CD8-positive, alpha-beta memory T cell (primary cell): ENCODE results near the gene SHROOM3. TPM values are rescaled to one million over a fixed set of nuclear protein-coding genes. Genes with fewer than 3 reads are reported as not detected.
"Not testable (repeated sequence)": the region's sequence is repeated elsewhere in the genome, so short reads cannot be mapped to it uniquely, and the experiment has no call there.

Source experiments
- CTCF ChIA-PET: fragments of 350-600 bp; sonication (Branson Sonifier 250); formaldehyde crosslinking; loops from one replicate; lab custom pipeline; 2021; ENCODE audit warnings: antibody characterized with exemption; lab: Charles Lee
- POLR2A ChIA-PET: fragments of 350-600 bp; sonication (Branson Sonifier 250); formaldehyde crosslinking; loops from one replicate; lab custom pipeline; 2021; ENCODE audit warnings: antibody characterized with exemption; lab: Charles Lee
- DNase-seq, 5 donors: peaks; one replicate each; pipeline versions ENCODE4 v3.0.0 to v3.0.0-alpha.2; 2020 to 2022; ENCODE audit warnings: mixed read lengths in 1 of 5
- H3K27ac ChIP-seq: one replicate; pipeline ENCODE4 v1.7.0; 2013; ENCODE audit warnings: low read depth, mild to moderate bottlenecking, low read length, moderate library complexity
- H3K27me3 ChIP-seq: 2 replicates; pipeline ENCODE4 v1.7.0; 2013; ENCODE audit warnings: low read length, mild to moderate bottlenecking; ENCODE audit not compliant: insufficient read depth, poor library complexity, severe bottlenecking
- H3K36me3 ChIP-seq: 2 replicates; pipeline ENCODE4 v1.7.0; 2013; ENCODE audit warnings: mild to moderate bottlenecking, low read length, moderate library complexity; ENCODE audit not compliant: insufficient read depth
- H3K4me1 ChIP-seq: 2 replicates; pipeline ENCODE4 v1.7.0; 2013; ENCODE audit warnings: mild to moderate bottlenecking, low read length, moderate library complexity; ENCODE audit not compliant: insufficient read depth
- H3K4me3 ChIP-seq: 2 replicates; pipeline ENCODE4 v1.7.0; 2013; ENCODE audit warnings: mild to moderate bottlenecking, low read length
- H3K9me3 ChIP-seq: 2 replicates; pipeline ENCODE4 v1.7.0; 2013; ENCODE audit warnings: mild to moderate bottlenecking, low read length
- H3K27ac Mint-ChIP-seq, 8 donors: one replicate each; pipeline ENCODE4 v1.8.0; 2020 to 2021; ENCODE audit warnings: mixed read lengths in 8 of 8, mild to moderate bottlenecking in 6 of 8, inconsistent platforms in 3 of 8, moderate library complexity in 3 of 8
- H3K27me3 Mint-ChIP-seq, 2 donors: one replicate each; pipeline ENCODE4 v1.8.0; 2020 to 2021; ENCODE audit warnings: mixed read lengths in 2 of 2, mild to moderate bottlenecking in 1 of 2, moderate library complexity in 1 of 2
- H3K36me3 Mint-ChIP-seq, 3 donors: one replicate each; pipeline ENCODE4 v1.8.0; 2020 to 2021; ENCODE audit warnings: mixed read lengths in 3 of 3, inconsistent platforms in 1 of 3, mild to moderate bottlenecking in 1 of 3
- H3K4me1 Mint-ChIP-seq, 3 donors: one replicate each; pipeline ENCODE4 v1.8.0; 2020 to 2021; ENCODE audit warnings: mixed read lengths in 3 of 3, inconsistent platforms in 1 of 3, mild to moderate bottlenecking in 1 of 3
- H3K4me3 Mint-ChIP-seq, 7 donors: one replicate each; pipeline ENCODE4 v1.8.0; 2020 to 2021; ENCODE audit warnings: mixed read lengths in 7 of 7, mild to moderate bottlenecking in 6 of 7, moderate library complexity in 4 of 7, inconsistent platforms in 2 of 7
- H3K9me3 Mint-ChIP-seq, 5 donors: one replicate each; pipeline ENCODE4 v1.8.0; 2020 to 2022; ENCODE audit warnings: mixed read lengths in 5 of 5, mild to moderate bottlenecking in 3 of 5, moderate library complexity in 2 of 5, inconsistent platforms in 1 of 5
- polyA plus RNA-seq: library from polyadenylated mRNA; unstranded; fragments of 300-500 nt; fragmentation: Illumina TruSeq; gene quantifications from one replicate; pipeline ENCODE4 v1.2.3, GENCODE V29; 2021
- total RNA-seq, 2 experiments: library from RNA; stranded (reverse); gene quantifications; one replicate each; pipeline ENCODE4 v1.2.3, GENCODE V29; 2021

SHROOM3 gene
- total and polyA plus RNA-seq, 3 experiments from 2014 or later = not detected

DNA sequence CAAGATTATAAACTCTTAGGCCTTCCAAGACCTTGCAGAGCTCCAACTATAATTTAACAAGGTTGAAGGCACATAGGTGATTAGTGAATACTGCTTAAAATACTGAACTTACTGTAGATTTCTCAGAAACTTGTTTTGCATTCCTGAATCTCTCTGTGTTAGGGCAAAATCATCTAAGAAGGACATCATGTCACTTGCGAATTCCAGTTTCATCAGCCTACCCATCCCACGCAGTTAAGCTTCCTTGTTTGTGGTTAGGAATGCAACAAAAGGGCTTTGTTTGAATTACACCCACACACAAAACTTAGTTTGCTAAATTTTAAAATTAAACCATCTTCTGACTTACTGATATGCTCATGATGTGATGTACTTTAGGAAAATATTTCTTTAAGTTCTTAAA, 288.9 kb downstream of the SHROOM3 start:
- POLR2A ChIA-PET = no interaction called here
- no peaks in the 10 kb centered on the region for H3K4me1 ChIP-seq
- no peaks in the 10 kb centered on the region for H3K36me3 ChIP-seq
- H3K9me3 ChIP-seq = no peaks in the 10 kb centered on the region
- no peak overlapping the region for H3K4me3 ChIP-seq
- Mint-ChIP-seq H3K9me3 (peaks cover 0 to 4% (median 0%) of the 10 kb centered on the region in 5 donors), H3K4me1 (no peaks in the 10 kb centered on the region), H3K36me3 (no peaks in the 10 kb centered on the region), H3K27ac (no peak overlapping the region), H3K4me3 (no peak overlapping the region), H3K27me3 (peaks cover 22 to 29% of the 10 kb centered on the region in 2 donors)
- no peak overlapping the region for H3K27ac ChIP-seq
- DNase-seq = no peak
- H3K27me3 ChIP-seq = peaks cover 6% of the 10 kb centered on the region
- CTCF ChIA-PET = no interaction called here

DNA sequence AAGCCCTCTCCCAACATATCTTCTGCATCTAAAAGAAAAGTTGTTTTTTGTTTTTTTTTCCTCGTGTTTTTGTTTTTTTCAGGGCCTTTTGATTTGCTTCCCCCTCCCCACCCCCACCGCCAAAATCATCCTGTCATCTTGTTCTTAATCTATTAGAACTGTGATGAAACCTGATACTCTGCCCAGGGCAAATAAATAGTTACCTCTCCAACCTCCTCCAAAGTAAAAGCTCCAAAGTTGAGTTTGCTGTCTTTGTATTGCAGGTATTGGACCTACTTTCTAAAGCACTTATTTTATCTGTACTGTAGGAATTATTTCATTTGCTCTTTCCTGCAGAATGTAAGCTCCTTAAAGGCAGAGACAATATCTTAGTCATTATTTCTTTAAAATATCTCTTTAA, 290.0 kb downstream of the SHROOM3 start:
- POLR2A ChIA-PET = no interaction called here
- no peak overlapping the region for H3K4me3 Mint-ChIP-seq
- Histone ChIP-seq H3K36me3 (no peaks in the 10 kb centered on the region), H3K27me3 (peaks cover 6% of the 10 kb centered on the region), H3K4me1 (no peaks in the 10 kb centered on the region), H3K27ac (no peak overlapping the region), H3K4me3 (no peak overlapping the region), H3K9me3 (no peaks in the 10 kb centered on the region)
- peaks cover 21 to 29% of the 10 kb centered on the region in 2 donors for H3K27me3 Mint-ChIP-seq
- peaks cover 0 to 4% (median 0%) of the 10 kb centered on the region in 5 donors for H3K9me3 Mint-ChIP-seq
- no peak overlapping the region for H3K27ac Mint-ChIP-seq
- CTCF ChIA-PET = no interaction called here
- no peaks in the 10 kb centered on the region for H3K4me1 Mint-ChIP-seq
- DNase-seq = no peak
- no peaks in the 10 kb centered on the region for H3K36me3 Mint-ChIP-seq

DNA sequence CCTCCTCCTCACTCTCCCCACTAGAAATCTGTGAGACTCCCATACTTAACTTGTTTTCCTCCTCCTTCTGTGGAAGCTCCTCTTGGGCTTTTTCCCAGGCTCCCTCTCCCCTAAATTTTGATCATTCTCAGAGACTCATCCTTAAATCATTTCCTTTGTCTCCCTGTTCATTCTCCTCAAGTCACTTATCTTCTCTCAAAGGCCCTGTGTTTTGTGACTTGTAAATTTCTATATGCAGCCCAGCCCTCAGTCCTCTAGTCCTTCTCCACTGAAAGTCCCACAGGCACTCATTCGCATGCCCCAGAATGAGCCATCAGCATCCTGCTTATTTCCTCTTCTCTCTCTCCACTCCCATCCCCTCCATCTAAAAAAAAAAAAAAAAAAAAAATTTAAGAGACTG, 291.1 kb downstream of the SHROOM3 start:
- no peaks in the 10 kb centered on the region for H3K36me3 ChIP-seq
- H3K27me3 ChIP-seq = peaks cover 6% of the 10 kb centered on the region
- H3K27ac ChIP-seq = no peak overlapping the region
- Mint-ChIP-seq H3K27me3 (peaks cover 19 to 29% of the 10 kb centered on the region in 2 donors), H3K4me1 (no peaks in the 10 kb centered on the region), H3K4me3 (no peak overlapping the region), H3K36me3 (no peaks in the 10 kb centered on the region), H3K9me3 (peaks cover 0 to 4% (median 0%) of the 10 kb centered on the region in 5 donors), H3K27ac (no peak overlapping the region)
- ChIA-PET POLR2A (no interaction called here), CTCF (no interaction called here)
- DNase-seq = no peak
- no peaks in the 10 kb centered on the region for H3K4me1 ChIP-seq
- H3K9me3 ChIP-seq = no peaks in the 10 kb centered on the region
- no peak overlapping the region for H3K4me3 ChIP-seq

DNA sequence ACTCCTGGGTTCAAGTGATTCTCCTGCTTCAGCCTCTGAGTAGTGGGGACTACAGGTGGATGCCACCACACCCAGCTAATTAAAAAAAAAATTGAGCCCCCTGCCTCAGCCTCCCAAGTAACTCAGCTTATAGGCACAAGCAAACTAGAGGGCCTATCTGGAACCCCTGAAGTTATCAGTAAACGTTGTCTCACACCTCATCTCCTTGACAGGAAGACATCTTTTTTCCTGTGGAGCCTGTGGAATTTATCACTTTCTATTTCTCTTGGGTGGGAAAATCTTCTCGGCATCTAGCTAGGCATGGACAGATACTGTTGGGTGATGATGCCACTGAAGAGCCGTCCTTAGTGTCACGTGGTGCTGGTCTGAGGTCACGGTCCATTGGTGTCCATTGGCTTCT, 291.6 kb downstream of the SHROOM3 start:
- ChIA-PET CTCF (no interaction called here), POLR2A (no interaction called here)
- Mint-ChIP-seq H3K36me3 (no peaks in the 10 kb centered on the region), H3K27ac (no peak overlapping the region), H3K27me3 (peaks cover 19 to 25% of the 10 kb centered on the region in 2 donors), H3K4me1 (no peaks in the 10 kb centered on the region), H3K4me3 (no peak overlapping the region), H3K9me3 (peaks cover 0 to 2% (median 0%) of the 10 kb centered on the region in 5 donors)
- H3K4me3 ChIP-seq = no peak overlapping the region
- H3K36me3 ChIP-seq = no peaks in the 10 kb centered on the region
- no peak for DNase-seq
- no peak overlapping the region for H3K27ac ChIP-seq
- peaks cover 6% of the 10 kb centered on the region for H3K27me3 ChIP-seq
- H3K4me1 ChIP-seq = no peaks in the 10 kb centered on the region
- H3K9me3 ChIP-seq = no peaks in the 10 kb centered on the region

DNA sequence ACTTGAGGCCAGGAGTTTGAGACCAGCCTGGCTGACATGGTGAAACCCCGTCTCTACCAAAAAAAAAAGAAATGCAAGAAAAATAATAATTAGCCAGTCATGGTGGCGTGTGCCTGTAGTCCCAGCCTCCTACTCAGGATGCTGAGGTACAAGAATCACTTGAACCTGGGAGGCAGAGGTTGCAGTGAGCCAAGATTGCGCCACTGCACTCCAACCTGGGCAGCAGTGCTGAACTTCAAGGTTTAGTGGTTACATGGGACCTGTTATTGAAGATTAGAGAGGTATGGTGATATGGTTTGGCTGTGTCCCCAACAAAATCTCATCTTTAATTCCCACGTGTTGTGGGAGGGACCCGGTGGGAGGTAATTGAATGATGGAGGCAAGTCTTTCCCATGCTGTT, 292.9 kb downstream of the SHROOM3 start:
- POLR2A ChIA-PET, H3K4me1 ChIP-seq, H3K4me3 ChIP-seq, H3K36me3 Mint-ChIP-seq, H3K27ac ChIP-seq, H3K9me3 Mint-ChIP-seq, H3K4me3 Mint-ChIP-seq, H3K27ac Mint-ChIP-seq, H3K36me3 ChIP-seq, H3K27me3 ChIP-seq, H3K9me3 ChIP-seq, H3K4me1 Mint-ChIP-seq, DNase-seq, CTCF ChIA-PET: not testable (repeated sequence)
- peaks cover 19 to 22% of the 10 kb centered on the region in 2 donors for H3K27me3 Mint-ChIP-seq

DNA sequence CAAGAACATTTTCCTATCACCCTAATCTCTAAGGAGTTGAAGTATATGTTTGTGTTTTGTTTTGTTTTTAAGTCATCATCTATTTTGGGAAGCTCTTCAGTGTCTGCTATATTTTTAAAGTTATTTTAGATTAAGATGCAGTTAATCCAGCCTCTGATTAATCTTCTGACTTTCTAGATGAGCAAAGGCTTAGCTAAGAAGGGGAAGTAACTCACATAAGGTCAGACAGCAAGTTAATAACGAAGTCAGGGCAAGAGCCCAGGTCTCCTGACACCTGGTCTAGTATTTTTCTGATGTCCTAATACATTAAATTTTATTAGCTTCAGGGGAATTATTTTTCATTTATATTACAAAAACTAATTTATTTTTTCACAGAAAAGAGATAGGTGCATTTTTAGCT, 294.4 kb downstream of the SHROOM3 start:
- Histone ChIP-seq H3K4me3 (no peak overlapping the region), H3K36me3 (no peaks in the 10 kb centered on the region), H3K9me3 (no peaks in the 10 kb centered on the region), H3K27ac (no peak overlapping the region), H3K27me3 (peaks cover 6% of the 10 kb centered on the region), H3K4me1 (no peaks in the 10 kb centered on the region)
- H3K27ac Mint-ChIP-seq = no peak overlapping the region
- H3K4me1 Mint-ChIP-seq = no peaks in the 10 kb centered on the region
- DNase-seq = no peak
- POLR2A ChIA-PET = no interaction called here
- H3K4me3 Mint-ChIP-seq = no peak overlapping the region
- peaks cover 16 to 22% of the 10 kb centered on the region in 2 donors for H3K27me3 Mint-ChIP-seq
- H3K36me3 Mint-ChIP-seq = no peaks in the 10 kb centered on the region
- CTCF ChIA-PET = no interaction called here
- peaks cover 0 to 2% (median 0%) of the 10 kb centered on the region in 5 donors for H3K9me3 Mint-ChIP-seq

- Histone ChIP-seq H3K36me3 (no peaks in the 10 kb centered on the region), H3K27ac (no peak overlapping the region), H3K4me1 (no peaks in the 10 kb centered on the region), H3K27me3 (peaks cover 6% of the 10 kb centered on the region), H3K9me3 (no peaks in the 10 kb centered on the region), H3K4me3 (no peak overlapping the region)
- ChIA-PET POLR2A (no interaction called here), CTCF (no interaction called here)
- no peak overlapping the region for H3K27ac Mint-ChIP-seq
- H3K4me1 Mint-ChIP-seq = no peaks in the 10 kb centered on the region
- H3K36me3 Mint-ChIP-seq = no peaks in the 10 kb centered on the region
- no peak overlapping the region for H3K4me3 Mint-ChIP-seq
- DNase-seq = no peak
- H3K27me3 Mint-ChIP-seq = peaks cover 16 to 22% of the 10 kb centered on the region in 2 donors
- peaks cover 0 to 2% (median 0%) of the 10 kb centered on the region in 5 donors for H3K9me3 Mint-ChIP-seq
Measured at GRCh38 chr4:76729980-76730379, 295.0 kb downstream of the SHROOM3 start.

DNA sequence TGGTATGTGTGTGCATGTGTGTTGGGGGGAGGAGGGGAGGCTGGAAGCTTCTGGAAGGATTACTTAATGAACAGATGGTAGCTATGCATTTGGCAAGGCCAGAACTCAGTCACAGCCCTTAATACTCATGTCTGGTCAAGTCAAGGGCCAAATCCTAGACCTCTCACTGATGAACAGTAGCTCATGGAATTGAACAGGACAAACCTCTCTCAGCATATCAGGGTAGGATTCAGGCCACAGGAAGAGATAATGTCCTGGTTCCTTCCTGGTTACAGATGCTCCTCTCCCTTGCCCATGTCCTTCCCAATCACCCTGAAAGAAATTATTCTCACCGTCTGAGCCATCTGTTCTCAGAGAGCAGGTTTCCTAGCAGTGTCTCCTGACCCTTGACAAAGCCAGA, 297.2 kb downstream of the SHROOM3 start:
- peaks cover 6 to 7% of the 10 kb centered on the region in 2 donors for H3K27me3 Mint-ChIP-seq
- no peaks in the 10 kb centered on the region for H3K4me1 Mint-ChIP-seq
- Histone ChIP-seq H3K4me3 (no peak overlapping the region), H3K36me3 (no peaks in the 10 kb centered on the region), H3K27me3 (no peaks in the 10 kb centered on the region), H3K4me1 (no peaks in the 10 kb centered on the region), H3K9me3 (no peaks in the 10 kb centered on the region), H3K27ac (no peak overlapping the region)
- no peak for DNase-seq
- no peak overlapping the region for H3K4me3 Mint-ChIP-seq
- H3K9me3 Mint-ChIP-seq = peaks cover 0 to 2% (median 0%) of the 10 kb centered on the region in 5 donors
- CTCF ChIA-PET = no interaction called here
- POLR2A ChIA-PET = no interaction called here
- H3K36me3 Mint-ChIP-seq = no peaks in the 10 kb centered on the region
- H3K27ac Mint-ChIP-seq = no peak overlapping the region
